DMS53 treated with DMSO at 0.1 percent for 48 hours (cell line): ENCODE data around the gene ZNF497.

Experiments
- DNase-seq: peaks from one replicate; lab custom pipeline; 2025; ENCODE audit not compliant: unreplicated experiment; lab: John Stamatoyannopoulos, UW

The ZNF497 gene

DNA sequence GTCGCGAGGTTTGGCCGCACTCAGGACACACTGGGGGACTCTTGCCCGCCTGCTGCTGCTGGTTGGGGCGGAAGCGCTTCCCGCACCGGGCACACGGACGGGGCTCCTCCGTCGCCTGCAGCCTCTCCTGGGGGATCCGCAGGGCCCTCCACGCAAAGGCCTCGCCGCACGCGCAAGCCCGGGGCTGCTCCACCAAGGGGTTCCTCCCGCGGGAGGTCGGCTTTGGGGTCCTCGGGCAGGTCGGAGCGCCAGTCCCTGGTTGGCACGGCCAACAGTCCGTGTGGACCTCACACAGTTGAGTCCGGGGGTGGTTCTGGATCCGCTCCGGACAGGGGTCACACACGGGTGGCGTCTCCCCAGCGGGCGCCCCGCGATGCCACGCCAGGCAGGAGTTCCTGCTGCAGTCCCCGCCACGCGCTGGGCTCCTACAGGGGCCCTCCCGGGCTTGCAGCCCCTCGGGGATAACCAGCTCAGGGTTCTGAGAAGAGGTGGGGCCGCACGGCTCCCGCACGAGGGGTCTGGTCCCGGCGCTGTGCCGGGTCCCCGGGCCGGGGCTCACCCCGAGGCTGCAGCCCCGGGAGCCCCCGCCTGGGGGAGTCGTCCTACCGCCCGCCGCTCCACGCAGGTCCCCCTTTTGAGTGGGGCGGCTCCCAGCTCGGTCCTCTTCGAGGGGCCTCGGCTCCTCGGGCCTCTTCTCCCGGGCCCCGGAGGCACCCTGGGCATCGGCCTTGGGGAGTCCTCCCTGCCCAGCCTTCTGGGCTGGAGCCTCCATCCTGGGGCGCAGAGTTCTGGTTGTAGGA, 6.2 kb upstream of the ZNF497 start:
- DNase-seq, result no peak

DNA sequence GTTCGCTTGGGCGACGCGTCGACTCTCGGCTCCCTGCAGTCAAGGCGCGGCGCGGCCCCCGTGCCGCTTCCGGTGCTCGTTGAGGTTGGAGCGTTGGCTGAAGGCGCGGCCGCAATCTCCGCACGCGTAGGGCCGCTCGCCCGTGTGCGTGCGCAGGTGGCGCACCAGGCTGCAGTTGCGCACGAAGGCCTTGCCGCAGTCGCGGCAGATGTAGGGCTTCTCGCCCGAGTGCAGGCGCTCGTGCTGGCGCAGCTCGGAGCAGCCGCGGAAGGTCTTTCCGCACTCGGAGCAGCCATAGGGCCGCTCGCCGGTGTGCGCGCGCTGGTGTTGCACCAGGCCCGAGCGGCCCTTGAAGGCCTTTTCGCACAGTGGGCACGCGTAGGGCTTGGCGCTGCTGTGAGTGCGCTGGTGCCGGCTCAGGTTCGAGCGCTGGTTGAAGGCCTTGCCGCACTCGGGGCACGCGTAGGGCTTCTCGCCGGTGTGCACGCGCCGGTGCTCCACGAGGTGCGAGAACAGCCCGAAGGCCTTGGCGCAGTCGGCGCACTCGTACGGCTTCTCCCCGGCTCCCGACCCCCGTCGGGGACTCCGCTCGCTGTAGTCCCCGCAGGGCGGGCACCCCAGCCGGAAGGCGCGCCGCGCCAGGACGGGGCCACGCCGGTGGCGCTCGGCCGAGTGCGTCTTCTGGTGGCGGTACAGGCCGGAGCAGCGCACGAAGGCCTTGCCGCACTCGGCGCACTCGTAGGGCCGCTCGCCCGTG, 5.3 kb upstream of the ZNF497 start:
- no peak for DNase-seq

DNA sequence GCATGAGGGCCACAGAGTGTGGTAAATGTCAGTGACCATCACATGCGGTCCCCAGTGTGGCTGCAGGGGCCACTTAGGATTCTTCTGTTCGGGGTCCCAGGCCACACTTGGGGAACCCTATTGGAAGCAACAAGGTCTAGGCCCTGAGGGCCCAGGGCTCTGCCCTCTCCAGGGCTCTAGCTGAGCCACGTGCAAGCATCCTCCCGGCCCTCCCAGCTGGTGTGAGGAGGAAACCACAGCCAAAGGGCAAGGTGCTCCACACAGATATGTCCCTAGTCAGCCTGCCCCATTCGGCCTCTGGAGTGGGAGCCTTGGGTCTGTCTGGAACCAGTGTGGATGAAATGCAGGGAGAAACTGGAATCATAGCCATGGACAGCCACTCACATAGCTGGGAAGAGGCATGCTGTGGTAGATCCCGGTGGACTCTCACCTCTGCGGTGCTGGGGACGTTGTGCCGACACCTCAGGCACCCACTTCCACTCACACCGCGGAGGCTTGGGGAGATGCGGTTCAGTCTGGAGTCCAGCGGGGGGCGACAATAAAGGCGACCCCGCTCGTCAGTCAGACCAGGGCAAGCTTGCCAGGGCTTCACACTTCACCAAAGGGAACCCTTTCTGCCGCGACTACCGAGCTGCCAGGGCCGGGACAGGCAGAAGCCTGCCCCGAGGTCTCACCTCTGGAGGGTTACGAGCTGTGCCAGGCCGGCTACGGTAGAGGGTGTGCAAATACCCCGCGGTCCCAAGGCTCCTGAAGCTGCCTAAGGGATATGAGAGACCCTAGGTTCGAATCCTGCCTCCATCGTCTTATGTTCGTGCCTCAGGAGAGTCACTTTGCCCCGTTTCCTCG, 4.3 kb upstream of the ZNF497 start:
- no peak for DNase-seq

DNA sequence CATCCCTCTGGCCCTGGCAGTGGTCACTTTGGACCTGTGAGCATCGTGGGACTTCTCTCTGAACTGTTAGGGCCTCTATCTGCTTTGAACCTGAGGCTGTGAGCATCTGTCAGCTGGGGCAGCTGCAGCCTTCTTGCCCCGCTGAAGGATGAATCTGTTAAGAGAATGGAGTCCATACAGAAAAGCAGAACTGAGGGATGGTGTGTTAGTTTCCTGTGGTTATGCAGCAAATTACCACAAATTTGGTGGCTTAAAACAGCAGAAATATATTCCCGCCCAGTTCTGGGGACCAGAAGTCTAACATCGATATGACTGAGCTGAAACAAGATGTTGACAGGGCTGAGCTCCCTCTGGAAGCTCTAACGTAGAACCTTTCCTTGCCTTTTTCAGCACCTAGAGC, 1.6 kb upstream of the ZNF497 start:
- DNase-seq, result no peak

DNA sequence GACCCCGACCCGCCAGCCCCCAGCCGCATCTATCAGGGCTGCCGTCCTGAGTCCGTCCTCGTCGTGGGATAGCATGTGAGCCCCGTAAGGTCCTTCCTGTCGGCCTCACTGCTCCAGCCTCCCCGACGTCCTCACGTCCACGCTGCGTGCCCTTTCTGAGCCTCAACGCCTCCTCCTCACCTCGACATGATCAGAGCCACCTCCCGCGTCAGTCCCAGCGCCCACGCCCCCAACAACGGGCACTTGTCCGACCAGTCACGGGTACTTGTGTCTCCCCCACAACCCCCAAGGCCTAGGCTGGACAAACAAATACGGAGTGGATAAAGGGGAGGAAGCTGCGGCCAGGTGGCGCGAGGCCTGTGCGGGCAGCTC, 665 bp downstream of the ZNF497 start:
- no peak for DNase-seq

DNA sequence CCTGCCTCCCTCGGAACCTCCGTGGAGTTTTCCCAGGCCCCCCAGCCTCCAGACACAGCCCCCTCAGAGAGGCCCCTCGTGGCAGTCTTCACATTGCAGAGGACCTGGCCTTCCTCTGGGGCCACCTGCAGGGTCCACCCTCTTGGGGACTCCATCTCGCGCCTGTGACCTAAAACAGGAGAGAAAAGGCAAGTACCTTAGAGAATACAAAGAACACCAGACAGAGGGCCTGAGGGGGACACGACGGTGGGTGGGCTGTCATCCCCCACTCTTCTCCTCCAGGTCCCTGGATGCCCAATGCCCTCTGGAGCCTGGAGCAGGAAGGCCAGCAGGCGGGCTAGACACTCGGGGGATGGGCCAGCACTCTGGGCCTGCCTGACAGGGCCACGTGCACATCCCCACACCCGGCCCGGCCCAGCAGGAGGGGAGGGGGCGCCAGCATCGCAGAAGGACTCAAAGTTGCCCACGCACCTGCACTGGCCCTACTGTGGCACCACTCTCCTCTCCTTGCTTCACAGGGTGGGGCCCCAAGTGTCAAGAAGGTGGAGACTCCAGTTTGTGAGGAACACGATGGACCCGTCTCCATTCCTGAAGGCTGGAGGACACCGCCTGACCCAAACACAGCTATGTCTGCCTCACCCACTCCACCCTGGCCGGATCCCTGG, 4.9 kb downstream of the ZNF497 start:
- no peak for DNase-seq

DNA sequence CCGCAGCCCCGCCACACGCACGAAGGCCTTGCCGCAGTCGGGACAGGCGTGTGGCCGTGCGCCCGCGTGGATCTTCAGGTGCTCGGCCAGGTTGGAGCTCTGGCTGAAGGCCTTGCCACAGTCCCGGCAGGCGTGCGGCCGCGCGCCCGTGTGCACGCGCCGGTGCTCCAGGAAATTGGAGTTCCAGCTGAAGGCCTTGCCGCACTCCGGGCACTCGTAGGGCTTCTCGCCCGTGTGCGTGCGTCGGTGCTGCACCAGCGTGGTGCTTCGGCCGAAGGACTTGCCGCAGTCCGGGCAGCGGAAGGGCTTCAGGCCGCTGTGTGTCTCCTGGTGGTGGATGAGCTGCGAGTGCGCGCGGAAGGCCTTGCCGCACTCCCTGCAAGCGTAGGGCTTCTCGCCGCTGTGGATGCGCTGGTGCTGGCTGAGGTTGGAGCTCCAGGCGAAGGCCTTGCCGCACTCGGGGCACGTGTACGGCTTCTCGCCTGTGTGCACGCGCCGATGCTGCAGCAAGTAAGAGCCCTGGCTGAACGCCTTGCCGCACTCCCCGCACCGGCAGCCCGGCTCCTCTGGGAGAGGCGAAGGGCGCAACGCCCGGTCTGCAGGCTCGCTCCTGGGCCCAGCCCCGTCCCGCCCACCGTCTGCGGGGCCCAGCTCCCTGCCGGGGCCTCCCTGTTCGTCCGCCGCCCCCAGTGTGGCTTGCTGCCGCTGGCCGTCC, 5.6 kb downstream of the ZNF497 start:
- DNase-seq, result peak; percentile 12

DNA sequence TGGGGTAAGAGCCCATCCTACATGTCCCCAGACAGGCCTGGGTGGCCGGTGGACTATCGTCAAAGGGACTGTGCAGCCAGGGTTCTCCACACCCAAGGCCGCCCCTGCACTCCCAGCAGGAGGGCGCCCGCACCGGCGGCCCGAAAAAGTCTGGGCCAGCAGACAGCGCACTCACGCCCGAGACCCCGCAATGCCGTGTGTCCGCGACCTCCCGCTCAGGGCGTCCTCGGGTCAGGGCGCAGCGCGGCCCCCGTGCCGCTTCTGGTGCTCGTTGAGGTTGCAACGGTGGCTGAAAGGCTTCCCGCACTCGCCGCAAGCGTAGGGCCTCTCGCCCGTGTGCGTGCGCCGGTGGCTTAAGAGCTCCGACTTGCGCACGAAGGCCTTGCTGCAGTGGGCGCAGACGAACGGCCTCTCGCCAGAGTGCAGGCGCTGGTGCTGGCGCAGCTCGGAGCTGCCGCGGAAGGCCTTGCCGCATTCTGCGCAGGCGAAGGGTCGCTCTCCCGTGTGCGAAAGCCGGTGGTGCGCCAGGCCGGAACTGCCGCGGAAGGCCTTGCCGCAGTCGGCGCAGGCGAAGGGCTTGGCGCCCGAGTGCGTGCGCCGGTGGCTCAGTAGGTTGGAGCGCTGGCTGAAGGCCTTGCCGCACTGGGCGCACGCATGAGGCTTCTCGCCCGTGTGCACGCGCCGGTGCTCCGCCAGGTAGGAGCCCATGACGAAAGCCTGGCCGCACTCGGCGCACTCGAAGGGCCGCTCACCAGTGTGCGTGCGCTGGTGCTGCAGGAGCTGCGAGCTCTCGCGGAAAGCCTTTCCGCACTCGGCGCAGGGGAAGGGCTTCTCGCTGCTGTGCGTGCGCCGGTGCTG, 6.4 kb downstream of the ZNF497 start:
- peak; percentile 10 for DNase-seq

DNA sequence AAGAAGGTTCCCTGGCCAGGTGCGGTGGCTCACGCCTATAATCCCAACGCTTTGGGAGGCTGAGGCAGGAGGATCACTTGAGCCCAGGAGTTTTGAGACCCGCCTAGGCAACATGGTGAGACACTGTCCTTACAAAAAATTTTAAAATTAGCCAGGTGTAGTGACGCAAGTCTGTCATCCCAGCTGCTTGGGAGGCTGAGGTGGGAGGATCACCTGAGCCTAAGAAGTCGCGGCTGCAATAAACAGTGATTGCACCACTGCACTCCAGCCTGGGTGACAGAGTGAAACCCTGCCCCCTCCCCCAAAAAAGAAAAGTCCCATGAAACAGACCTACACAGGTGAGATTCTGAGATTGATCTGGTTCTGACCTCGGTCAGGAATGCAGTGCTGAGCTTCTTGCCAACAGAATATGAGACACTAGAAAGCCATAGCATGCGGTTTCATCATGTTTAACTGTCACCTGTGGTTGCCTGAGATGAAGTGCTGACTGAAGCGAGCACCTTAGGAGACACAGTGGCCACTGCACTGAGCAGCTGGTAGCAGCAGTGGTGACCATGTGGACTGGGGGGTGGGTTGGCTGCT, 7.2 kb downstream of the ZNF497 start:
- DNase-seq, result no peak

DNA sequence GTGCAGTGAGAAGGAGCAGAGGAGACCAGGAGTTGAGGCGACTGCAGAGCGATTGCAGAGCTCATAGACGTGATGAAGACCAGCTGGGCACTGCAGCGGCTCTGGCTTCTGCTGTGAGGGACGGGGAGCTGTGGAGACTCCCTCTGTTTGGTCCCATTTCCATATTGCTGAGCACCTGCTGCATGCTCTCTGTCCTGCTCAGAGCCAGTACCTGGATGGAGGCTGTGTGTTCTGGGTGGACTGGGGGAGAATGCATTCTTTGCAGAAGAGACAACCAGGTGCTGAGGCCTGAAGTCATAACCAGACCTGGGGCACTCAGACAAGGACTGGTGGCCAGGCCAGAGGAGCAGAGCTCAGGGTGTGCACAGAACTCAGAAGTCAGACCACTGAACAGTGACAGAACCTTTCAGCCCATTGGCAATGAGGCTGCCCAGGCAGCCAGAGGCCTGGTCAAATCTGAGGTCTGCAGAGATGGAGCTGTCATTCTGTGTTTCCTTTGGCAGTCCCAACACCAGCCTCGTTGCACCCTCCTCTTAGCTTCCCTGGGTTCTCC, 8.0 kb downstream of the ZNF497 start:
- no peak for DNase-seq

DNA sequence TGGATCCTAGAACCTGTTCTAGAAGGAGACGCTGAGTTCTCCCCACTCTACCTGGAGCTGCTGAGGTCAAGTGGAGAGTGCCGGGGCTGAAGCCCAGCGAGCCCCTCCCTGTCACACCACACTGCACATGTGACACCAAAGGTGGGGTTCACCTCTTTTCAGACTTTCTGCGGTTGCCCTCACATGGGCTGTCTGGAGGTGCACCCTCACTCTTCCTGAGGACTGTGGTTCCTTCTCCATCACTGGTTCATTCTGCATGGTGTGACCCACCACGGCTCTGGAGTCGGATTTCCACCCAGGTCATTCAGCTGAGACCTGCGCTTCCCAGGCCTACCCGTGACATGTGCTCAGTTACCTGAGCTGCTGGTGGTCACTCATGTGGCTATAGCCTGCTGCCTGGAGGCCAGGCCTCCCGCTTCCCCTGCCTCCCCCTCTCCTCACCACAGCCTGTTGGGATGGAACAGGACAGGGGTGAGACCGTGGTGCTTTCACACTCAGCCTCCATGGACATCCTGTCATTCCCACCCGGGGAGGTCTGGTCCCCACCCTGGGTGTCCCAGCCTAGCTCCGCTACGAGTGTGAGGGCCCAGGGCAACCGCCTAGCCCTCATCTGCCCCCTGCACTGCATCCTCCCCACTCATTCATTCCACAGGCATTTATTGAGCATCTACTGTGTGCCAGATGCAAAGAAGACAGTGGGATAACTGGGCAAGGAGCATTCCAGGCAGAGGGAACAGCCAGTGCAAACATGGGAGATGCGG, 8.7 kb downstream of the ZNF497 start:
- DNase-seq, result no peak

DNA sequence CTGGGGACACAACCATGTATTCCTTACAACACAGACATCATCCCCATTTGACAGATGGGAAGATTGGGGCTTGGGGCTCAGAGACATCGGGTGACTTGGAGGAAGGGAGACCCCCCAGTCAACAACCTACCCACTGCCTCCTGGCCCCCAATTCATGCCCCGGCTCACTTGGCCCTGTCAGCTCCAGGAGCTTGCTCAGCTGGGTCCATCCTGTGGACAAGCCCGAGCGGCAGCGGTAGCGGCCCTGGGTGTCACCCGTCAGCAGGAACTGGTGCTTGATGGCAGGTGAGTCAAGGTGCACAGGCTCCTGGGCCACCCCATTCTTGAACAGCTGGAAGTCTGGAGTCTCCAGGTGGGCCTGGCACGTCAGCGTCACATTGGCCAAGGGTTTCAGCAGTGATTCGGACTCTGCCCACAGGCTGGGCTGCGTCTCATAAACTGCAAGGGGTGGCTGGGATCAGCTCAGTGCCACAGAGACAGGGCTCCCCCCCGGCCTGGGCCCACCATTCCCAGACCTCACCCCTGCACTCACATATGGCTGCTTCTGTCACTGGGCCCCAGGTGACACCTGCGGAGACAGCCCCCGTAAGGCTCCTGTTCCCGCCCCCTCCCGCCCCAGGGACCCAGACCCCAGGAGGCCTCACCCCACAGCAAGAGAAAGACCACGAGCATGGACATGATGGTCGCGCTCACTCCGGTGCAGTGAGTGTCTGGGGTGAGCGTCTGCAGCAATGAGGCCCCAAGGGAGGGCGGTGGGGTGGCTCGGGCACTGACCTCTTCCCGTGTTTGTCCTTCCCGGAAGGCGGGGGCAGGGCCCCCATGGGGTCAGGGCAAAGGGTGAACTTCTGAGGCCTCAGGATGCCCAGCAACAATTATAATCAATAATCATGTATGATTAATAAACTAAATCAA, 9.5 kb downstream of the ZNF497 start, which contains the start of gene A1BG:
TSS of gene A1BG (minus strand) at position 733 of the 912 bp plus-strand sequence. CDS start at position 678, 55 bp downstream.
- DNase-seq, result no peak

DNA sequence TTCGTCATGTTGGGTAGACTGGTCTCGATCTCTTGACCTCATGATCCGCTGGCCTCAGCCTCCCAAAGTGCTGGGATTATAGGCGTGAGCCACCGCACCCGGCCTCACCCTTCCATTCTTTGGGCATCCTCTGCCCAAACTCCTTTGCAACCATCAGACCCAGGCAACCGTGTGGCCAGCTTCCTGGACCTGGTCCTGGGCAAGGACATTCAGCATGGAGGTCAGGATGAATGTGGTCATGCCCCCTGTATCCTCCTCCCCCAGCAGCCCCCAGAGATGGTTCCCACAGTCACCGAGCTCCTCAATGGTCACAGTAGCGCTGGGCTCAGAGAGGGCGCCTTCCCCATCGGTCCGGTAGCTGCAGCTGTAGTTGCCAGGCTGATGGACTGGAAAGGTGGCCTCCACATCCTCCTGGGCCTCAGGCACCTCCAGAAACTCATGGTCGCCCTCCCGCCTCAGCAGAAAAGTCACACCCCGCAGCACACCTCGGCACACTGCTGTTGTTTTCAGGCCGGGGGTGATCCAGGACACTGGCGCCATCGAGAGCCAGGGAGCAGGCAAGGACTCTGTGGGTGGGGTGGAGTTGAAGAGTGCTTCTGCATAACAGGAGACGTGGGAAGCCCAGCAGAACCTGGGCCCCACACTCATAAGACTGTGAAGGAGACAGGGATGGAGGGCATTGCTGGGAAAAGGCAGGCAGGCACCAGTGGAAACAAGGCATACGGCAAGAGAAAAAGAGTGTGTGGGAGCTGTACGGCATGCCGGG, 10.4 kb downstream of the ZNF497 start:
- no peak for DNase-seq

DNA sequence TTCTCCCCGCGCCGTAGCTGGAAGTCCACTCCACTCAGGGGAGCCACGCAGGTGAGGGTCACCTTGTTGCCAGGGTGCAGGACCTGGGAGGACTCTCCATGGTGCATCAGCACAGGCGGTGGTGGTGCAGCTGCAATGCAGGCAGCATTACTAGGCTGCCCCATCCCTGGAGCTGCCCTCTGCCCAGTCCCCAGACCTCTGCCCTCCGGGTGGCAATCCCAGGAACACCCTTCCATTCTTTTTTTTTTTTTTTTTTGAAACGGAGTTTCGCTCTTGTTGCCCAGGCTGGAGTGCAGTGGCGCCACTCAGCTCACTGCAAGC, 11.0 kb downstream of the ZNF497 start:
- no peak for DNase-seq

DNA sequence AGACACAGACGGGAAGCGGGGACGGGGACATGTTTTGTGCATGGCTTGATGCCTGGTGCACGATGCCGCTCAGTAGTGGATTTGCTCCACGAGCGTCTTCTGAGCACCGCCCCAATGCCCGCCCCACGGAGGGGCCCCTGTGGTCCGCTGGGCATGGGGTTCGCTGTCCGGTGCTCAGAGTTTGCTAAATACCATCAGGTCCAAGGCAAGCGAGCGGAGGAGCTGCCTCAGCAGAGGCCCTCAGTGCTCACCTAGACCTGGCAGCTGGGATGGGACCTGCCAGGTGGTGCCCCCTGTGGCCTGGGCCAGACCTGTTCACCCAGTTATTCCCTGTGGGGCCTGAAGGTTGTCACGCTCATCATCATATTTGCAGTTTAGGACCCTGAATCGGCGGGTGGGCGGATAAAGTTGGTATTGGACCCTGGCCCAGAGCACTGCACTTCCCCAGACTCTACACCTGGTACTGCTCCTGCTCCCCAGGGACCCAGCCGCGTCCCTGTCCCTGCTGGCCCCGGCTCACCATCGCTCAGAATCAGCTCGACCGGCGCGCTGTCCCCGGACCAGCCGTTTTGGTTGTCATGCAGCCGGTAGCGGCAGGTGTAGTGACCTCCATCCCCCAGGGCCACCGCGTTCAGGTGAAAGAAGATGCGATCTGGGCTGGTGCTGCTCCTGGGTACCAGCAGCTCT, 11.5 kb downstream of the ZNF497 start:
- no peak for DNase-seq
